ENCODE results near the gene LGALS4. TPM values are rescaled to one million over a fixed set of nuclear protein-coding genes. Genes with fewer than 3 reads are reported as not detected.
A peak's percentile ranks its signal among the peaks of the same experiment; 100 is the strongest.

LGALS4 gene
- total RNA-seq, 2 experiments from 2014 or later: 1.0 to 1.1 TPM

DNA sequence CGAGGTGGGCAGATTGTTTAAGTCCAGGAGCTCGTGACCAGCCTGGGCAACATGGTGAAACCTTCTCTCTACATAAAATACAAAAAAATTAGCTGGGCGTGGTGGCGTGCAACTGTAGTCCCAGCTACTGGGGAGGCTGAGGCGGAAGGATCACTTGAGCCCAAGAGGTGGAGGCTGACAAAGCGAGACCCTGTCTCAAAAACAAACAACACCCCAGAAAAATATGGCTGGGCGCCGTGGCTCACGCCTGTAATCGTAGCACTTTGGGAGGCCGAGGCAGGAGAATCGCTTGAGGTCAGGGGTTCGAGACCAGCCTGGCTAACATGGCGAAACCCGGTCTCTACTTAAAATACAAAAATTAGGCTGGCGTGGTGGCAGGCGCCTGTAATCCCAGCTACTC, 40.5 kb upstream of the LGALS4 start:
- Histone ChIP-seq H3K4me2 (ENCODE audit: low read length) (peak overlapping the region; percentile 87), H4K20me1 (ENCODE audit: insufficient read depth, low read length) (peaks cover 8% of the 10 kb centered on the region), H3K4me1 (ENCODE audit: insufficient read depth, low read length, poor library complexity, severe bottlenecking) (peaks cover 37% of the 10 kb centered on the region), H3K79me2 (ENCODE audit: insufficient read depth, low read depth, low read length) (peaks cover 15% of the 10 kb centered on the region), H3K27ac (ENCODE audit: low read depth, low read length, poor library complexity, severe bottlenecking) (peak overlapping the region; percentile 83), H3K9me3 (ENCODE audit: low read length) (no peaks in the 10 kb centered on the region), H3K4me3 (ENCODE audit: low read depth, low read length, poor library complexity, severe bottlenecking) (peak overlapping the region; percentile 78), H2AFZ (ENCODE audit: low read length) (peak overlapping the region; percentile 43; the same call in 1 of the 2 replicates), H3K36me3 (ENCODE audit: insufficient read depth, low read length) (peaks cover 9% of the 10 kb centered on the region), H3K9me2 (ENCODE audit: insufficient read depth, low read length) (no peaks in the 10 kb centered on the region)
- ChIA-PET CTCF (ENCODE audit: unreplicated experiment) (no interaction called here), POLR2A (interaction anchor here (0.9 to 1.6 kb wide), 4 partner anchors 9 to 24 kb away, joined by 4 to 21 read pairs (median 6); no protein-coding TSS in a partner anchor)
- no peak for TF ChIP-seq EZH2phosphoT487 (IDR thresholded peaks at IDR 0.05; ENCODE audit: borderline replicate concordance, low read depth, low read length)
- TF ChIP-seq CTCF (conservative IDR thresholded peaks at IDR 0.05; ENCODE audit: low read length): no peak
- intact Hi-C loops (cut with micrococcal nuclease; ENCODE audit: unreplicated experiment): loop anchor here (5.0 to 10.0 kb wide), 3 partner anchors 34 to 876 kb away; partner anchors contain the start of gene ZFP36
- no peak for DNase-seq (ENCODE audit: low spot score)
- no TSS peak for BruUV-seq (replicated peaks)

DNA sequence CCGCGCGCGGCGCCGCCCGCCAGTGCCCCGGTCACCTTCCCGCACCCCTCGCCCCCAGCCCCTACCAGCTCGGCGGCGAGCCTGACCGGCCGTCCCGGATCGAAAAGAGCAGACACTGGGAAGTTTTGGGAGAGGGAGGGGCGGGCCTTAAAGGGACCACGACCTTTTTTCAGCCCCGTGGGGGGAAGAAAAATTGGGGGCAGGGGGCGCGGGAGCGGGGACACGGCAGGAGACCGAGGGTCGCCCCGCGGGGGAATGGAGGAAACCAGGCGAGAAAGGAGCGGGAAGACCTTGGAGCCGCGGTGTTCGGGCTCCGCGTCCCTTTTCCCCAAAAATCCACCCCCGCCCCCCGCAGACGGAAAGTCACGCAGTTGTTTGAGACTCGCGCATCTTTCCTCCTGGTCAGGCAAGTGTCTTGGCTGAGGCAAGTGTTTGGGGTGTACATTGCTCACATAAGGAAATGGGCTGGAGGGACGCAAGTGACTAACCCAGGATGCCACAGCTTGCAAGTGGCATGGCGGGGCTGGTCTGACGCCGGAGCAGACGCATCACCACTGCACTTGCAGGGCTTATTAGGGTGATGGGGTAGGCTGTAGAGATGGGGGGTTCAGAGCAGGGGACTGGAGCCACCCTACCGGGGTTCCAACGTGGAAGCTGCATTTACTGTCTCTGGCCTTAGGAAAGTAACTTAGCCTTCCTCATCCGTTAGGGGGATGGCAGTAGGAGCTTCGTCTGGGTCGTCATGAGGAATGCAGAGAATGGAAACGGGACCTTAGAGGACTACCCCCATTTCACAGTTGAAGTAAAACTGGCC, 39.7 kb upstream of the LGALS4 start:
- BruUV-seq (replicated peaks): TSS peak; percentile 47
- ChIA-PET CTCF (ENCODE audit: unreplicated experiment) (no interaction called here), POLR2A (interaction anchor here (0.6 to 1.6 kb wide), 7 partner anchors 10 to 817 kb away, joined by 3 to 21 read pairs (median 4); partner anchors contain the start of gene RINL)
- Histone ChIP-seq H3K36me3 (ENCODE audit: insufficient read depth, low read length) (peaks cover 17% of the 10 kb centered on the region), H4K20me1 (ENCODE audit: insufficient read depth, low read length) (peaks cover 14% of the 10 kb centered on the region), H3K4me1 (ENCODE audit: insufficient read depth, low read length, poor library complexity, severe bottlenecking) (peaks cover 37% of the 10 kb centered on the region), H2AFZ (ENCODE audit: low read length) (peak overlapping the region; percentile 43), H3K9me3 (ENCODE audit: low read length) (no peaks in the 10 kb centered on the region), H3K4me2 (ENCODE audit: low read length) (peak overlapping the region; percentile 87), H3K27ac (ENCODE audit: low read depth, low read length, poor library complexity, severe bottlenecking) (peak overlapping the region; percentile 83), H3K9me2 (ENCODE audit: insufficient read depth, low read length) (no peaks in the 10 kb centered on the region), H3K4me3 (ENCODE audit: low read depth, low read length, poor library complexity, severe bottlenecking) (peak overlapping the region; percentile 78), H3K79me2 (ENCODE audit: insufficient read depth, low read depth, low read length) (peaks cover 23% of the 10 kb centered on the region)
- intact Hi-C loops (cut with micrococcal nuclease; ENCODE audit: unreplicated experiment): loop anchor here (1.0 to 10.0 kb wide), 4 partner anchors 17 to 875 kb away; partner anchors contain the start of gene ZFP36
- TF ChIP-seq EZH2phosphoT487 (IDR thresholded peaks at IDR 0.05; ENCODE audit: borderline replicate concordance, low read depth, low read length): no peak
- TF ChIP-seq CTCF (conservative IDR thresholded peaks at IDR 0.05; ENCODE audit: low read length): no peak
- peak; percentile 80 for DNase-seq (ENCODE audit: low spot score)
